Mononuclear cell (primary cell): ENCODE measurements around the gene GLYR1. TPM values are rescaled to one million over a fixed set of nuclear protein-coding genes. Genes with fewer than 3 reads are reported as not detected.

Experiments
- H3K27me3 ChIP-seq: 2 replicates; pipeline ENCODE4 v1.6.0; 2011; ENCODE audit warnings: low read length, control low read depth; ENCODE audit not compliant: insufficient read depth
- H3K4me1 ChIP-seq: 2 replicates; pipeline ENCODE4 v1.5.1; 2011; ENCODE audit warnings: mild to moderate bottlenecking, low read length, control low read depth; ENCODE audit not compliant: insufficient read depth
- H3K4me3 ChIP-seq: 2 replicates; pipeline ENCODE4 v1.5.1; 2011; ENCODE audit warnings: mild to moderate bottlenecking, low read length, moderate library complexity
- H3K9me3 ChIP-seq: 2 replicates; pipeline ENCODE4 v1.5.1; 2011; ENCODE audit warnings: low read depth, mild to moderate bottlenecking, control low read depth, low read length
- total RNA-seq: library from RNA; depleted of rRNA; stranded (reverse); fragments of >200 nt; gene quantifications from one replicate; pipeline ENCODE4 v1.2.3, GENCODE V29; 2012

The GLYR1 gene
- total RNA-seq, 1 donor = 49.7 TPM

GRCh38 chr16:4814046-4814445, 33.0 kb downstream of the GLYR1 start:
- Histone ChIP-seq H3K9me3 (no peaks in the 10 kb centered on the region), H3K4me3 (no peak overlapping the region), H3K4me1 (no peaks in the 10 kb centered on the region), H3K27me3 (no peaks in the 10 kb centered on the region)

- Histone ChIP-seq H3K9me3 (no peaks in the 10 kb centered on the region), H3K4me3 (no peak overlapping the region), H3K27me3 (no peaks in the 10 kb centered on the region), H3K4me1 (no peaks in the 10 kb centered on the region)
These were observed 33.7 kb downstream of the GLYR1 start for GRCh38 chr16:4813251-4814003.

DNA sequence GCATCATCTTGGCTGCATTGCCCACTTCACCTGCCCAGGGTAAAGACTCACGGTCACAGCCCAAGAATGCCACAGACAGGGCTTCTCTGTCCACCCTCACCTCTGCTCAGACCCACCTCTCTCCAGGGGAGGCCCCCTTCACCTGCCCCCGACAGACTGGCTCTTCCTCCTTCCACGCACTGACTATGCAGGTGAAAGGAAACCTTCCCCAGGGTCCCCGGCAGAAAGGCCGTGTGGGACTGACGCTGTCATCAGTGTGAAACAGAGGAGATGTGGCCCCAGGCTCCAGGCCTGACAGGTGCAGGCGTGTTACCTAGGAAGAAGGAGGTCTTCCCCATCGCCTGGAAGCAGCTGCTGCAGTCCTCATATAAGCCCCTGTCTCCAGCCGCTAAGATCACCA, 35.3 kb downstream of the GLYR1 start:
- H3K9me3 ChIP-seq = no peaks in the 10 kb centered on the region
- no peaks in the 10 kb centered on the region for H3K4me1 ChIP-seq
- H3K27me3 ChIP-seq = no peaks in the 10 kb centered on the region
- no peak overlapping the region for H3K4me3 ChIP-seq

DNA sequence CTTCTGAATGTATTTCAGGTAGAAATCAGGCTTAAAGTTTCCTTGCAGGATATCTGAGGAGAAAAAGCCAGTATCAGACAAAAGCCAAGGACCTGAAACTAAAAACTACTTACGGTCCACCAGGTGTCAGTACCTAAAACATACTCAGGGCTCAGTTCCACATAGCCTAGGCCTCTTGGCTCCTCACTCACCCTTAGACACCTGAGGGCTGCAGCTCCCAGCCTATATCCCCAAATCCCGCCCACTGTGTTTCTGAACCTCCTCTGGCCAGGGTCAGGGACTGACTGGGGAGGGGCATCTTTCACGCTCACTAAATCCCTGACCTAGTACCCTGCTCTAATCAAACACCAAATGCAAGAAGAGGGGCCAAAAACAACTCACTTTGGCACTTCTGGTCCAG, 35.8 kb downstream of the GLYR1 start:
- H3K9me3 ChIP-seq = no peaks in the 10 kb centered on the region
- no peak overlapping the region for H3K4me3 ChIP-seq
- no peaks in the 10 kb centered on the region for H3K4me1 ChIP-seq
- no peaks in the 10 kb centered on the region for H3K27me3 ChIP-seq

GRCh38 chr16:4806280-4806679, 40.8 kb downstream of the GLYR1 start:
- Histone ChIP-seq H3K9me3 (no peaks in the 10 kb centered on the region), H3K27me3 (no peaks in the 10 kb centered on the region), H3K4me1 (peaks cover 21% of the 10 kb centered on the region), H3K4me3 (no peak overlapping the region)

- Histone ChIP-seq H3K9me3 (no peaks in the 10 kb centered on the region), H3K27me3 (no peaks in the 10 kb centered on the region), H3K4me3 (no peak overlapping the region), H3K4me1 (peaks cover 32% of the 10 kb centered on the region)
These were observed 41.9 kb downstream of the GLYR1 start for GRCh38 chr16:4805231-4805630.

DNA sequence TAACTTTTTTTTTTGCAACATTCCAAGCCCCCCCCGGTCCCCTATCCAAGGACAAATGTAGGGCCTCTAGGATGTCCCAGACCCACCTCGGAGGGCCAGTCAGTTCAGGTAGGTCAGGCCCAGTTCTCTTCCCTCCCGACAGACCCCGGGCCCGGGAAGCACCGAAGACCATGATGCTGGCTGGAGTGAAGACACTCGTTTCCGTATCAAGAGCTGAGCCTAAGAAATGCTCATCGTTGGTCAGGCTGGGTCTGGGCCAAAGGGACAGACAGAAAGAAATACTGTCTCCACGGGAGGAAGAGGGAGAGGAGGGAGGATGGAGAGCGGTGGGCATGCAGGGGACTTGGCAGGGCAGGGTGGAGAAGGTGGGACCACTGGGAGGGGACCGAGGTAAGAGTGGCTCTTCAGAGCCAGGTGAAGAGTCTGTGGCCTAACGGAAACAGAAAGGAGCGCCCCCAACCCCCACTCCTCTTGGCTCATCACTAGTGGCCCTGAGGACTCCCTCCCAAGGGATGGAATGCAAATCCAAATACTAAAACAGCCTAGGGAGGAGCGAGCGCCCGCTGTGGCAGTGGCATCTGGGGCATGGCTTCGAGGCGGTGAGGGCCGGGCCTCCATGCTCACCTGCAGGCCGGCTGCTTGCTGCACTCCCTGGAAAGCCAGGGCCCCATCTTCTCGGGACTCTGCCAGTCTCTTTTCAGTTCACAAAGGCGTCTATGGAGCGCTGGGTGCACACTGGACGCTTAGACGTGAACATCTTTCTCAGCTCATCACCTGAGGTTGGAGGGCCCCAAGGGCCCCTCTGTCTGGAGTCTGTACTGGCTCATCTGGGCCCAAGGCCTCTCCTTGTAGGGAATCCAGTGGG, 43.0 kb downstream of the GLYR1 start:
- H3K4me3 ChIP-seq = no peak overlapping the region
- H3K4me1 ChIP-seq = peaks cover 34% of the 10 kb centered on the region
- H3K27me3 ChIP-seq = no peaks in the 10 kb centered on the region
- no peaks in the 10 kb centered on the region for H3K9me3 ChIP-seq

DNA sequence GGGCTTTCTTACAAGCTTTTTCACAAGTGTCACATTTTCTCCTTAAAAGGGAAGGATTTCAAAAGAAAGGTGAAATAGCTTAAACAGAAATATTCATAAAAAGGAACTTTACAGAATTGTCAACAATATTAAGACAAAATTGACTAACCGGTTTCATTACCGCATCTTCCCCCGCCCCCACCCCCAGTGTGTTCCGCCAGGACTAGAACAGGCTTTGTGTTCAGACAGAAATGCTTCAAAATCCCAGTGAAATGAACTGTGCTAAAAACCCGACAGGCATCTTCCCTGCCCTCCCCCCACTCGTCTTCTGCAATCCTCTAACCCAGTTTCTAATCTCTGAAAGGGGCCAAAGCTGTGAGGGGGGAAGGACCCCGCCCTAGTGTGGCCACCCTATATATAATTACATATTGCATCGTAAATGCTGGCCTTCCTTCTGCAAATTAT, 43.7 kb downstream of the GLYR1 start:
- Histone ChIP-seq H3K9me3 (no peaks in the 10 kb centered on the region), H3K4me1 (peaks cover 34% of the 10 kb centered on the region), H3K4me3 (no peak overlapping the region), H3K27me3 (no peaks in the 10 kb centered on the region)

- H3K9me3 ChIP-seq = no peaks in the 10 kb centered on the region
- peak overlapping the region; percentile 70 for H3K4me3 ChIP-seq
- peaks cover 34% of the 10 kb centered on the region for H3K4me1 ChIP-seq
- H3K27me3 ChIP-seq = no peaks in the 10 kb centered on the region
These were observed 44.3 kb downstream of the GLYR1 start for GRCh38 chr16:4802659-4803287.

- H3K4me3 ChIP-seq = peak within 1 kb of the TSS; percentile 70
- H3K4me1 ChIP-seq = peaks cover 34% of the 10 kb centered on the region
- no peaks in the 10 kb centered on the region for H3K27me3 ChIP-seq
- no peaks in the 10 kb centered on the region for H3K9me3 ChIP-seq
These were observed 45.0 kb downstream of the GLYR1 start, which contains the start of gene ROGDI for GRCh38 chr16:4801962-4802658. ROGDI (minus strand) TSS chr16:4802633; CDS start chr16:4802571, 62 bp downstream.

- Histone ChIP-seq H3K4me3 (peak overlapping the region; percentile 70), H3K4me1 (peaks cover 34% of the 10 kb centered on the region), H3K27me3 (no peaks in the 10 kb centered on the region), H3K9me3 (no peaks in the 10 kb centered on the region)
These were observed 45.8 kb downstream of the GLYR1 start for GRCh38 chr16:4801051-4801961.

- H3K4me1 ChIP-seq = peaks cover 34% of the 10 kb centered on the region
- H3K9me3 ChIP-seq = no peaks in the 10 kb centered on the region
- H3K4me3 ChIP-seq = no peak overlapping the region
- no peaks in the 10 kb centered on the region for H3K27me3 ChIP-seq
These were observed 46.6 kb downstream of the GLYR1 start for GRCh38 chr16:4800290-4801041.

GRCh38 chr16:4799171-4799855, 47.8 kb downstream of the GLYR1 start:
- Histone ChIP-seq H3K4me3 (no peak overlapping the region), H3K4me1 (peaks cover 31% of the 10 kb centered on the region), H3K27me3 (no peaks in the 10 kb centered on the region), H3K9me3 (no peaks in the 10 kb centered on the region)
